GOT3 (cell line): ENCODE results near the gene PRR27.
"Not testable (repeated sequence)": the region's sequence is repeated elsewhere in the genome, so short reads cannot be mapped to it uniquely, and the experiment has no call there.

Experiments
- DNase-seq: peaks from one replicate; lab custom pipeline; 2025; ENCODE audit warnings: mixed read lengths; lab: John Stamatoyannopoulos, UW

Gene PRR27

DNA sequence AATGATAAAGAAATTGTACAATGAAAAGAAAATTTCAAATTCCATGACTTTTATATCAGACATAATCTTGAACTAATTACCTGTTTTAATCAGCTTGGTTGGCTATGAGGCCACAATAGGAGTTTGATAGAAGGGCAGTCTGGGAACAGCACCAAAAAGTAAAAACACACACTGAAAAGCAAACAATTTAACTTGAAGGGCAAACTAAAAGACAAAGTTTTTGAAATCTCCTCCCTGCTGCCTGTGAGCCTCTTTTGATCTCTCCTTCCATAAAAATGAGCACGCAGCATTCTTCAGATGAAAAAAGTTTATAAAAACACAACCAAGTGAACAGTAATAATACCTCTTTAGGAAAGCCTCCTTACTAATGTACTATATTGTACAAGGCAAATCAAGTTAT, 49.6 kb downstream of the PRR27 start:
- DNase-seq: no peak

DNA sequence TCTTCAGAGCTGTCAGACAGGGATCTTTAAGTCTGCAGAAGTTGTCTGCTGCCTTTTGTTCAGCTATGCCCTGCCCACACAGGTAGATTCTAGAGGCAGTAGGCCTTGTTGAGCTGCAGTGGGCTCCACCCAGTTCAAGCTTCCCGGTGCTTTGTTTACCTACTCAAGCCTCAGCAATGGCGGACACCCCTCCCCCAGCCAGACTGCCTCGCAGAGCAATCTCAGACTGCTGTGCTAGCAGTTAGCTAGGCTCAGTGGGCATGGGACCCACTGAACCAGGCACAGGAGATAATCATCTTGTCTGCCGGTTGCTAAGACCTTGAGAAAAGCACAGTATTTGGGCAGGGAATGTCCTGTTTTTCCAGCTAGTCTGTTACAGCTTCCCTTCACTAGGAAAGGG, 58.7 kb downstream of the PRR27 start:
- not testable (repeated sequence) for DNase-seq
